HCT116 (cell line): Measurements from ENCODE around the gene GJB2.

Source experiments
- CEBPB ChIP-seq: IDR thresholded peaks from 2 replicates; pipeline ENCODE4 v1.6.1; 2012; ENCODE audit warnings: low read depth
- EZH2 ChIP-seq: fragments of 200-600 bp; sonication (generic); IDR thresholded peaks from 2 replicates; pipeline ENCODE4 v1.6.1; 2017; ENCODE audit warnings: antibody characterized with exemption, mixed run types
- EZH2phosphoT487 ChIP-seq: fragments of 200-600 bp; IDR thresholded peaks from 2 replicates; pipeline ENCODE4 v1.6.1; 2018; ENCODE audit warnings: antibody characterized with exemption, borderline replicate concordance
- POLR2A ChIP-seq: IDR thresholded peaks from 2 replicates; pipeline ENCODE4 v1.7.0; 2011; ENCODE audit warnings: borderline replicate concordance; ENCODE audit not compliant: insufficient read depth, insufficient read length; ENCODE audit errors: extremely low read depth
- POLR2AphosphoS5 ChIP-seq: IDR thresholded peaks from 2 replicates; pipeline ENCODE4 v1.6.1; 2011; ENCODE audit warnings: mild to moderate bottlenecking, low read depth, low read length, moderate library complexity
- SP1 ChIP-seq: IDR thresholded peaks from 2 replicates; pipeline ENCODE4 v1.6.1; 2012; ENCODE audit warnings: low read depth
- TCF7L2 ChIP-seq: IDR thresholded peaks from 2 replicates; pipeline ENCODE4 v1.7.0; 2011; ENCODE audit warnings: borderline replicate concordance, inconsistent platforms; ENCODE audit not compliant: insufficient read depth, insufficient read length; ENCODE audit errors: extremely low read depth
- TF ChIP-seq, protein P1 (sequence below), 3 experiments: fragments of 200-600 bp in 1 of 3; sonication (generic) in 1 of 3; IDR thresholded peaks in 2 of 3; conservative IDR thresholded peaks in 1 of 3; 2 replicates each; pipeline ENCODE4 v1.5.1; 2012 to 2017; ENCODE audit warnings: low read depth in 2 of 3, low read length in 2 of 3, antibody characterized with exemption in 1 of 3, borderline replicate concordance in 1 of 3, control low read depth in 1 of 3, mild to moderate bottlenecking in 1 of 3, mixed read lengths in 1 of 3, mixed run types in 1 of 3, moderate library complexity in 1 of 3; ENCODE audit not compliant: insufficient read depth in 1 of 3
- TF ChIP-seq, protein P2 (sequence below): IDR thresholded peaks from 2 replicates; pipeline ENCODE4 v1.6.1; 2012

DNA sequence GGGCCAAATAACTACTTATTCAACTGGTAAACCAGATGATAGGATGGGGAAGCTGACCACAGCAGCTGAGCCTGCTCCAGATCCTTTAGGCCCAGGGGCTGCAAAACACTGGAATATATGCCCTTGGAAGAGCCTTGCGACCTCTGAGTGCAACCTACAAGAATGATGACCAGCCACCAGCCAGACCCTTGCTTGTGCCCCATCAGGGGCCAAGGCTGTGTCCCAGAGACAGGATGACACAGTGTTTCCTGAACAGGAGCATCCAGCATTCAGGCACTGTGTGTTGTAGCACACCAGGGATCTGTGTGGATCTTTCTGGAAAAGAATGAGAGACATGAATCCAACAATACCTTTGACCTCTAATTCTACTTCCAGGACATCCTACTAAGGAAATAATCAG, 46.4 kb downstream of the GJB2 start:
- TF ChIP-seq SP1 (no peak), POLR2AphosphoS5 (no peak), TCF7L2 (no peak), CEBPB (no peak), EZH2phosphoT487 (no peak), EZH2 (no peak), POLR2A (no peak)
- TF ChIP-seq, protein P1, sequence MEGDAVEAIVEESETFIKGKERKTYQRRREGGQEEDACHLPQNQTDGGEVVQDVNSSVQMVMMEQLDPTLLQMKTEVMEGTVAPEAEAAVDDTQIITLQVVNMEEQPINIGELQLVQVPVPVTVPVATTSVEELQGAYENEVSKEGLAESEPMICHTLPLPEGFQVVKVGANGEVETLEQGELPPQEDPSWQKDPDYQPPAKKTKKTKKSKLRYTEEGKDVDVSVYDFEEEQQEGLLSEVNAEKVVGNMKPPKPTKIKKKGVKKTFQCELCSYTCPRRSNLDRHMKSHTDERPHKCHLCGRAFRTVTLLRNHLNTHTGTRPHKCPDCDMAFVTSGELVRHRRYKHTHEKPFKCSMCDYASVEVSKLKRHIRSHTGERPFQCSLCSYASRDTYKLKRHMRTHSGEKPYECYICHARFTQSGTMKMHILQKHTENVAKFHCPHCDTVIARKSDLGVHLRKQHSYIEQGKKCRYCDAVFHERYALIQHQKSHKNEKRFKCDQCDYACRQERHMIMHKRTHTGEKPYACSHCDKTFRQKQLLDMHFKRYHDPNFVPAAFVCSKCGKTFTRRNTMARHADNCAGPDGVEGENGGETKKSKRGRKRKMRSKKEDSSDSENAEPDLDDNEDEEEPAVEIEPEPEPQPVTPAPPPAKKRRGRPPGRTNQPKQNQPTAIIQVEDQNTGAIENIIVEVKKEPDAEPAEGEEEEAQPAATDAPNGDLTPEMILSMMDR (IDR thresholded peaks at IDR 0.05 in 2 of 3, conservative IDR thresholded peaks at IDR 0.05 in 1 of 3; ENCODE audit: borderline replicate concordance in 1 of 3, insufficient read depth in 1 of 3, low read depth in 2 of 3, low read length in 2 of 3), result no peak
- TF ChIP-seq, protein P2, sequence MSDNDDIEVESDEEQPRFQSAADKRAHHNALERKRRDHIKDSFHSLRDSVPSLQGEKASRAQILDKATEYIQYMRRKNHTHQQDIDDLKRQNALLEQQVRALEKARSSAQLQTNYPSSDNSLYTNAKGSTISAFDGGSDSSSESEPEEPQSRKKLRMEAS, result no peak
